HG03354 (cell line): ENCODE results near the gene KCNH3.

Experiments used
- ATAC-seq: cut with Tn5 transposase; IDR thresholded peaks from one replicate; pipeline ENCODE4 v1.9.1; 2021; ENCODE audit warnings: mild to moderate bottlenecking; ENCODE audit not compliant: unreplicated experiment, poor library complexity, severe bottlenecking

Gene KCNH3

GRCh38 chr12:49543221-49543913 is 4.5 kb downstream of the KCNH3 start:
- ATAC-seq = no peak

GRCh38 chr12:49543914-49544815 is 5.3 kb downstream of the KCNH3 start:
- ATAC-seq = no peak

- ATAC-seq = no peak
These were observed 7.0 kb downstream of the KCNH3 start for GRCh38 chr12:49545815-49546214.

- no peak for ATAC-seq
These were observed 7.7 kb downstream of the KCNH3 start for GRCh38 chr12:49546481-49546880.

- no peak for ATAC-seq
These were observed 8.4 kb downstream of the KCNH3 start for GRCh38 chr12:49547090-49547690.

- no peak for ATAC-seq
These were observed 9.6 kb downstream of the KCNH3 start for GRCh38 chr12:49548481-49548821.

GRCh38 chr12:49548822-49549648 is 10.2 kb downstream of the KCNH3 start:
- ATAC-seq = no peak

GRCh38 chr12:49549735-49550692 is 11.2 kb downstream of the KCNH3 start:
- ATAC-seq = no peak

GRCh38 chr12:49550693-49551252 is 11.9 kb downstream of the KCNH3 start:
- no peak for ATAC-seq

GRCh38 chr12:49552014-49552413 is 13.2 kb downstream of the KCNH3 start:
- no peak for ATAC-seq

- no peak for ATAC-seq
These were observed 13.6 kb downstream of the KCNH3 start for GRCh38 chr12:49552425-49552824.

- ATAC-seq = no peak
These were observed 14.1 kb downstream of the KCNH3 start for GRCh38 chr12:49552899-49553298.

- ATAC-seq = no peak
These were observed 14.8 kb downstream of the KCNH3 start for GRCh38 chr12:49553512-49554088.

GRCh38 chr12:49554266-49554665 is 15.4 kb downstream of the KCNH3 start:
- no peak for ATAC-seq

GRCh38 chr12:49555631-49556390 is 17.0 kb downstream of the KCNH3 start:
- no peak for ATAC-seq

GRCh38 chr12:49556391-49557186 is 17.8 kb downstream of the KCNH3 start:
- ATAC-seq = no peak
